ENCODE measurements around the gene USP32. TPM values are rescaled to one million over a fixed set of nuclear protein-coding genes. Genes with fewer than 3 reads are reported as not detected.
"Not testable (repeated sequence)": the region's sequence is repeated elsewhere in the genome, so short reads cannot be mapped to it uniquely, and the experiment has no call there.

The USP32 gene
- total RNA-seq, 1 experiment from 2014 or later = 62.9 TPM

GRCh38 chr17:60224064-60224463 lies 167.9 kb downstream of the USP32 start:
- H3K36me3 Mint-ChIP-seq (ENCODE audit: insufficient read depth, unreplicated experiment) = peaks cover 39% of the 10 kb centered on the region
- no peak for DNase-seq (ENCODE audit: unreplicated experiment)
- POLR2A ChIA-PET = interaction anchor here (0.7 kb wide), 1 partner anchor 22 kb away, joined by 3 read pairs; no protein-coding TSS in a partner anchor
- no peaks in the 10 kb centered on the region for H3K4me1 Mint-ChIP-seq (ENCODE audit: insufficient read depth, unreplicated experiment)
- no TSS peak for BruUV-seq (replicated peaks)
- no peaks in the 10 kb centered on the region for H3K27me3 Mint-ChIP-seq (ENCODE audit: insufficient read depth, unreplicated experiment)
- intact Hi-C loops (cut with micrococcal nuclease) = no loop called here
- no peaks in the 10 kb centered on the region for H3K9me3 Mint-ChIP-seq (ENCODE audit: unreplicated experiment)
- H3K4me3 Mint-ChIP-seq (ENCODE audit: unreplicated experiment) = no peak overlapping the region
- CTCF ChIA-PET = interaction anchor here (0.9 kb wide), 2 partner anchors 53 to 81 kb away, joined by 3 to 4 read pairs; no protein-coding TSS in a partner anchor
- no peak for TF ChIP-seq CTCF (IDR thresholded peaks at IDR 0.05; ENCODE audit: unreplicated experiment)
- no peak overlapping the region for H3K27ac Mint-ChIP-seq (ENCODE audit: low read depth, unreplicated experiment)

- no peaks in the 10 kb centered on the region for H3K4me1 Mint-ChIP-seq (ENCODE audit: insufficient read depth, unreplicated experiment)
- TF ChIP-seq CTCF (IDR thresholded peaks at IDR 0.05; ENCODE audit: unreplicated experiment) = no peak
- H3K36me3 Mint-ChIP-seq (ENCODE audit: insufficient read depth, unreplicated experiment) = peaks cover 44% of the 10 kb centered on the region
- ChIA-PET CTCF (interaction anchor here (0.9 kb wide), 1 partner anchor 80 kb away, joined by 4 read pairs; no protein-coding TSS in a partner anchor), POLR2A (interaction anchor here (0.7 kb wide), 2 partner anchors 23 to 182 kb away, joined by 3 read pairs; no protein-coding TSS in a partner anchor)
- H3K27ac Mint-ChIP-seq (ENCODE audit: low read depth, unreplicated experiment) = no peak overlapping the region
- no peak for DNase-seq (ENCODE audit: unreplicated experiment)
- no peaks in the 10 kb centered on the region for H3K9me3 Mint-ChIP-seq (ENCODE audit: unreplicated experiment)
- BruUV-seq (replicated peaks) = no TSS peak
- no peak overlapping the region for H3K4me3 Mint-ChIP-seq (ENCODE audit: unreplicated experiment)
- H3K27me3 Mint-ChIP-seq (ENCODE audit: insufficient read depth, unreplicated experiment) = no peaks in the 10 kb centered on the region
- intact Hi-C loops (cut with micrococcal nuclease) = no loop called here
These were observed 168.5 kb downstream of the USP32 start for GRCh38 chr17:60223456-60223855.

- CTCF ChIA-PET; H3K9me3 Mint-ChIP-seq (ENCODE audit: unreplicated experiment); DNase-seq (ENCODE audit: unreplicated experiment); BruUV-seq (replicated peaks); H3K4me1 Mint-ChIP-seq (ENCODE audit: insufficient read depth, unreplicated experiment); intact Hi-C loops (cut with micrococcal nuclease); POLR2A ChIA-PET; H3K27ac Mint-ChIP-seq (ENCODE audit: low read depth, unreplicated experiment); H3K4me3 Mint-ChIP-seq (ENCODE audit: unreplicated experiment); H3K27me3 Mint-ChIP-seq (ENCODE audit: insufficient read depth, unreplicated experiment): not testable (repeated sequence)
- peaks cover 27% of the 10 kb centered on the region for H3K36me3 Mint-ChIP-seq (ENCODE audit: insufficient read depth, unreplicated experiment)
These were observed 173.2 kb downstream of the USP32 start for GRCh38 chr17:60218774-60219173.

- H3K4me3 Mint-ChIP-seq (ENCODE audit: unreplicated experiment); POLR2A ChIA-PET; intact Hi-C loops (cut with micrococcal nuclease); H3K9me3 Mint-ChIP-seq (ENCODE audit: unreplicated experiment); H3K27me3 Mint-ChIP-seq (ENCODE audit: insufficient read depth, unreplicated experiment); BruUV-seq (replicated peaks); CTCF ChIA-PET; DNase-seq (ENCODE audit: unreplicated experiment); H3K4me1 Mint-ChIP-seq (ENCODE audit: insufficient read depth, unreplicated experiment); H3K27ac Mint-ChIP-seq (ENCODE audit: low read depth, unreplicated experiment): not testable (repeated sequence)
- H3K36me3 Mint-ChIP-seq (ENCODE audit: insufficient read depth, unreplicated experiment) = peaks cover 12% of the 10 kb centered on the region
These were observed 176.0 kb downstream of the USP32 start for GRCh38 chr17:60215895-60216294.

GRCh38 chr17:60211282-60211681 lies 180.7 kb downstream of the USP32 start:
- DNase-seq (ENCODE audit: unreplicated experiment); H3K36me3 Mint-ChIP-seq (ENCODE audit: insufficient read depth, unreplicated experiment); BruUV-seq (replicated peaks); H3K27me3 Mint-ChIP-seq (ENCODE audit: insufficient read depth, unreplicated experiment); POLR2A ChIA-PET; H3K9me3 Mint-ChIP-seq (ENCODE audit: unreplicated experiment); H3K27ac Mint-ChIP-seq (ENCODE audit: low read depth, unreplicated experiment); H3K4me1 Mint-ChIP-seq (ENCODE audit: insufficient read depth, unreplicated experiment); intact Hi-C loops (cut with micrococcal nuclease); CTCF ChIA-PET; H3K4me3 Mint-ChIP-seq (ENCODE audit: unreplicated experiment): not testable (repeated sequence)

GRCh38 chr17:60208302-60208701 lies 183.6 kb downstream of the USP32 start:
- H3K27me3 Mint-ChIP-seq (ENCODE audit: insufficient read depth, unreplicated experiment); DNase-seq (ENCODE audit: unreplicated experiment); H3K4me1 Mint-ChIP-seq (ENCODE audit: insufficient read depth, unreplicated experiment); intact Hi-C loops (cut with micrococcal nuclease); CTCF ChIA-PET; H3K27ac Mint-ChIP-seq (ENCODE audit: low read depth, unreplicated experiment); POLR2A ChIA-PET; BruUV-seq (replicated peaks); H3K4me3 Mint-ChIP-seq (ENCODE audit: unreplicated experiment); H3K9me3 Mint-ChIP-seq (ENCODE audit: unreplicated experiment): not testable (repeated sequence)
- H3K36me3 Mint-ChIP-seq (ENCODE audit: insufficient read depth, unreplicated experiment) = peaks cover 15% of the 10 kb centered on the region

- intact Hi-C loops (cut with micrococcal nuclease); H3K4me3 Mint-ChIP-seq (ENCODE audit: unreplicated experiment); H3K4me1 Mint-ChIP-seq (ENCODE audit: insufficient read depth, unreplicated experiment); H3K27ac Mint-ChIP-seq (ENCODE audit: low read depth, unreplicated experiment); H3K9me3 Mint-ChIP-seq (ENCODE audit: unreplicated experiment); H3K27me3 Mint-ChIP-seq (ENCODE audit: insufficient read depth, unreplicated experiment); POLR2A ChIA-PET; BruUV-seq (replicated peaks); DNase-seq (ENCODE audit: unreplicated experiment): not testable (repeated sequence)
- peaks cover 15% of the 10 kb centered on the region for H3K36me3 Mint-ChIP-seq (ENCODE audit: insufficient read depth, unreplicated experiment)
- CTCF ChIA-PET = interaction anchor here (0.6 kb wide), 1 partner anchor 116 kb away, joined by 3 read pairs; no protein-coding TSS in a partner anchor
These were observed 186.2 kb downstream of the USP32 start for GRCh38 chr17:60205782-60206181.

- H3K27me3 Mint-ChIP-seq (ENCODE audit: insufficient read depth, unreplicated experiment); H3K27ac Mint-ChIP-seq (ENCODE audit: low read depth, unreplicated experiment); H3K4me1 Mint-ChIP-seq (ENCODE audit: insufficient read depth, unreplicated experiment); BruUV-seq (replicated peaks); POLR2A ChIA-PET; H3K9me3 Mint-ChIP-seq (ENCODE audit: unreplicated experiment); H3K4me3 Mint-ChIP-seq (ENCODE audit: unreplicated experiment); intact Hi-C loops (cut with micrococcal nuclease); DNase-seq (ENCODE audit: unreplicated experiment): not testable (repeated sequence)
- CTCF ChIA-PET = interaction anchor here (0.7 to 1.2 kb wide), 3 partner anchors 32 to 56 kb away, joined by 3 read pairs; no protein-coding TSS in a partner anchor
- H3K36me3 Mint-ChIP-seq (ENCODE audit: insufficient read depth, unreplicated experiment) = peaks cover 60% of the 10 kb centered on the region
These were observed 193.3 kb downstream of the USP32 start for GRCh38 chr17:60198630-60199029.
